ENCODE results near the gene TP53BP2. TPM values are rescaled to one million over a fixed set of nuclear protein-coding genes. Genes with fewer than 3 reads are reported as not detected.

The TP53BP2 gene
- total and polyA plus RNA-seq, 2 donors (not counting 3 experiments of a cell fraction or from before 2014, with no cell fraction given): 21.9 to 51.9 TPM

DNA sequence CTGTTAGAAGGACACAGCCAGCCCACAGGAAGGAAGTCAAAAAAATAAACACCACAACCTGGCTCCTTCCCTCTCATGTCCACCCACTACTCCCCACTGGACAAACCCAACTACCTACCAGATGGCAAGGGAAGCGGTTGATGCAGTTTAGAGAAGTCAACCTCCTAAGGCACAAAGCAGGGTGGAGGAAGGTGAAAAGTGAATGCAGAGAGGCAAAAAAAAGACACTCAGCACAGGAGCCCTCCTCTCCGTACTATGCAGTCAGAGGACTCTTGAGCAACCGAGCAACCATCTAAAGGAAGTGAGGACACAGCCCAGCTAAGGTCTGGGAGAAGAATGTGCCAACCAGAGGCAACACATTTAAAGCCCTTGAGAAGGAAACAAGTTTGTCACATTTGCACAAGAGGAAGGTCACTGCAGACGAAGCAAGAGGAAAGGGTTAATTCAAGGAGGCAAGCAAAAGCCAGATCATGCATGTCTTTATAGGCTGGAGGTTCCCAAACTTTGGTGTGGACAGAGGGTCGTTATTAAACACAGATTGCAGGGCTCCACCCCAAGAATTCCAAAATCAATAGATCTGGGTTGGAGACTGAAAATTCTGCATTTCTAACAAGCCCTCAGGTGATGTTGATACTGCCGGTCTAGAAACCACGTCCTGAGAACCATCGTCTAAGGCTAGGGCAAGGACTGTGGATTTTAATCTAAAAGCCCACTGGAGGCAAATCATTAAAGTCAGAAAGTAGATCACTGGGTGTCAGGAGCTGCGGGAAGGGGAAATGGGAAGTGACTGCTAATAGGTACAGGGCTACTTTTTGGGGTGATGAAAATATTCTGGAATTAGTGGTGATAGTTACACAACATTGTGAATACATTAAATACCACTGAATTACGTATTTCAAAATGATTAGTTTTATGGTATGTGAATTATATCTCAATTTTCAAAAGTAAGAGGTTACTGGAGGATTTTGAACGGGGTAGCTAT is 19.7 kb downstream of the TP53BP2 start:
- dilution Hi-C loops (cut with MboI; ENCODE audit: extremely low pct_ligation_motif_present, low sequenced_read_pairs): no loop called here
- ChIA-PET POLR2A (interaction anchor here (1.0 kb wide), 1 partner anchor 11 kb away, joined by 4 read pairs; no protein-coding TSS in a partner anchor), CTCF (interaction anchor here (1.0 to 1.4 kb wide), 3 partner anchors 13 to 15 kb away, joined by 3 to 4 read pairs (median 3); no protein-coding TSS in a partner anchor)
- H3K36me3 ChIP-seq (ENCODE audit: control insufficient read depth in 2 of 2, extremely low read depth in 1 of 2, insufficient read depth in 2 of 2, low read length in 2 of 2): peaks cover 0 to 2% of the 10 kb centered on the region in 2 experiments
- no peak overlapping the region for H3K4me3 ChIP-seq (replicated peaks in 1 of 3; ENCODE audit: insufficient read depth in 1 of 3, low read depth in 1 of 3, low read length in 3 of 3)
- peaks cover 15% of the 10 kb centered on the region for H3K4me1 ChIP-seq (ENCODE audit: control insufficient read depth, extremely low read depth, insufficient read depth, low read length)
- FAIRE-seq: no peak
- BruUV-seq (replicated peaks): no TSS peak
- no peak for DNase-seq (ENCODE audit: low read depth, low spot score)
- no peak overlapping the region for H3K27ac ChIP-seq (ENCODE audit: insufficient read depth, low read depth, low read length)
- no peak overlapping the region for H3K4me2 ChIP-seq (ENCODE audit: insufficient read depth, low read length)
- H3K9ac ChIP-seq (replicated peaks; ENCODE audit: extremely low read depth, insufficient read depth, low read length): no peak overlapping the region
- intact Hi-C loops (cut with micrococcal nuclease): no loop called here
- peaks cover 95% of the 10 kb centered on the region for H3K79me2 ChIP-seq (ENCODE audit: control insufficient read depth, insufficient read depth, low read length)
- peaks cover 8% of the 10 kb centered on the region for H4K20me1 ChIP-seq (replicated peaks; ENCODE audit: control insufficient read depth, extremely low read depth, insufficient read depth, low read length)
- TF ChIP-seq MYC (IDR thresholded peaks at IDR 0.05; ENCODE audit: low read depth, low read length) (no peak), FOS (IDR thresholded peaks at IDR 0.05; ENCODE audit: borderline replicate concordance, insufficient read depth, low read length) (no peak), CTCF (IDR thresholded peaks at IDR 0.05; ENCODE audit: extremely low read depth in 1 of 2, insufficient read depth in 1 of 2, low read depth in 1 of 2, low read length in 2 of 2) (no peak), GATA2 (IDR thresholded peaks at IDR 0.05; ENCODE audit: insufficient read depth, insufficient read length, low read depth, low read length) (no peak), EZH2 (IDR thresholded peaks at IDR 0.05; ENCODE audit: borderline replicate concordance, low read depth, low read length, severe bottlenecking) (no peak), MAX (IDR thresholded peaks at IDR 0.05; ENCODE audit: insufficient read depth, insufficient read length) (no peak), POLR2AphosphoS5 (IDR thresholded peaks at IDR 0.05; ENCODE audit: insufficient read depth, low read depth, low read length) (no peak), POLR2A (IDR thresholded peaks at IDR 0.05; ENCODE audit: low read depth, low read length) (no peak), JUN (IDR thresholded peaks at IDR 0.05; ENCODE audit: borderline replicate concordance, insufficient read depth, insufficient read length, low read depth) (no peak)
- H3K9me3 ChIP-seq (replicated peaks; ENCODE audit: control insufficient read depth, insufficient read depth, low read length): no peaks in the 10 kb centered on the region
- H2AFZ ChIP-seq (ENCODE audit: low read depth, low read length): no peak overlapping the region
- H3K9me1 ChIP-seq (replicated peaks; ENCODE audit: control insufficient read depth, extremely low read depth, insufficient read depth, low read length): no peaks in the 10 kb centered on the region
- no peaks in the 10 kb centered on the region for H3K27me3 ChIP-seq (ENCODE audit: control insufficient read depth in 2 of 2, insufficient read depth in 2 of 2, low read length in 2 of 2)
